Tongue (tissue), 2 donors: ENCODE measurements around the gene CABLES2. TPM values are rescaled to one million over a fixed set of nuclear protein-coding genes. Genes with fewer than 3 reads are reported as not detected.
"Not testable (repeated sequence)": the region's sequence is repeated elsewhere in the genome, so short reads cannot be mapped to it uniquely, and the experiment has no call there.

Source experiments
- DNase-seq: peaks from one replicate; pipeline ENCODE4 v3.0.0-alpha.2; 2015
- total RNA-seq: library from RNA; depleted of rRNA; stranded (reverse); fragments of >200 nt; gene quantifications from one replicate; pipeline ENCODE4 v1.2.3, GENCODE V29; 2014

The CABLES2 gene
- total RNA-seq, 1 donor from 2014 or later: 2.1 TPM

DNA sequence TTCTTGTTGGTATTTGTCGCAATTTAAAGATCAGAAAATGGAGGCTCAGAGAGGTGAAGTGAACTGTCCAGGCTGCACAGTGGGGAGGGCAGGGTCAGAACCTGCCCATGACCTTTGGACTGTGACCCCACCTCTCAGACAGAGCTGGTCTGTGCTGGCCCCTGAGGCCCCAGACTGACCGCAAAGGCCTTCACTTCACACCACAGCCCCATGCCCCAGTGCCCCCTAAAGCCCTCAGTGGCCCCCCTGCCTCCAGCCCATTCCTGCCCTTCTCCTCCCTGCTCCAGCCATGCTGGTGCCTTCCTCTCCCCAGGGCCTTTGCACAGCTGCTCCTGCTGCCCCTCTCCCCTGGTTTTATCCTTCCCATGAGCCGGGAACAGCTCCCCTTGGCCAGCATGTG lies 29.6 kb upstream of the CABLES2 start:
- no peak for DNase-seq

DNA sequence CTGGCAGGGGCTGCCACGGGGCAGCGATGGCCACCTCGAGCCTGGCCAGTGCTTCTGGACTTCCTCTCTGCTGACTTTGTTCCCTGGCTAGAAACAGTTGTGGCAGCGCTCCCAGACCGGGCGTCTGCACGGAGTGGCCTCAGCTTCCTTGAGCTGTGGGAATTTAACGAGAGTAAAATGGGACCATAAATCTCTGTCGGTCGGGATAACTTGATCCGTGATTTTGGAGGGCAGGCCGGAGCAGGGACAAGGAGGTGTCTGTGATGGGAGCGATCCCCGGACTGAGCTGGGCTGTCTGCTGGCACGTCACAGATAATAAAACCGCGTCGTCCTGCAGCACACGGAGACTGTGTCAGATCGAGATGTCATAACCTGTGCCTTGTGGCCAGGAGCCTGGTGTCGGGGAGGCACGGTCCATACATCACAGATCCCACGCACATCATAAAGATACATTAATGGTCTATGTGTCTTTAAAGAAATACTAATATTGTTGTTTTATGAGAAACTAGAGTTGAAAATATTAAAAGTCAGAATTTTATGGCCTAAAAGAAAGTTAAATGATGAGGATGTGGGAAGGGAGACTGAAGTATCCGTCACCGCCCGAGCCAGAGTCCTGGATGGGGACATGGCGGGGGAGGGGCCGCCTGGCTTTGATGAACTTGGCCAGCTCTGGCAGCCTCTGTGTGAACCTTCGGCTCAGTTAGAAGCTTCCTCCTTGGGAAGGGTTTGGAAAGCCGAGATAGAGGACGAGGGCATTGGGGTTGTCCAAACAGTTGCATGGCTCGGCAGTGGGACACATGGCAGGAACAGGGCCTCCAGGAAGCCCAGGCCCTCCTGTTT lies 26.8 kb upstream of the CABLES2 start:
- DNase-seq: no peak

DNA sequence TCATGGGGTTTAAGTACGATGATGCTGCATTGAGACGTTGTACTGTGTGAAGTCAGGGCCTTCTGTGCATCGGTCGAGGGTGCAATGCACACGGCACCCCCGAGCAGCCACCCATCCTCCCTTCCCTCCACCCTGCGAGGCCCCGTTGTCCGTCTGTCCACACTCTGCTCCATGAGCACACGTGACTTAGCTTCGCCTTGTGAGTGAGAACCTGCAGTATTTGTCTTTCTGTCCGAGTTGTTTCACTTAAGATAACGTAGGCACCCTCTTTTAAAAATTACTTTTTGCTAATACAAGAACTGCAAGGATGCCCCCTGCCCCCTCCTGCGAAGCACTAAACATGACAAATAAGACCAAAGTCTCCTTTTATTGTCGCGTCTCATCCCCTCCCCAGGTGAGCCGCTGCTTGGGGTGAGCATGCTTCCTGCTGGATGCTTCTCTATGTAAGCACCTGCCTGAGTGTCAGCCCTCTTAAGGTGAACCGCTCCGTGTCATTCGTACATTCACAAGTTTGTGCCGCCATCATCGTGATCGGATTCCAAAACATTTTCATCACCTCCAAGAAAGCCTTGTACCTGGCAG lies 23.9 kb upstream of the CABLES2 start:
- no peak for DNase-seq

DNA sequence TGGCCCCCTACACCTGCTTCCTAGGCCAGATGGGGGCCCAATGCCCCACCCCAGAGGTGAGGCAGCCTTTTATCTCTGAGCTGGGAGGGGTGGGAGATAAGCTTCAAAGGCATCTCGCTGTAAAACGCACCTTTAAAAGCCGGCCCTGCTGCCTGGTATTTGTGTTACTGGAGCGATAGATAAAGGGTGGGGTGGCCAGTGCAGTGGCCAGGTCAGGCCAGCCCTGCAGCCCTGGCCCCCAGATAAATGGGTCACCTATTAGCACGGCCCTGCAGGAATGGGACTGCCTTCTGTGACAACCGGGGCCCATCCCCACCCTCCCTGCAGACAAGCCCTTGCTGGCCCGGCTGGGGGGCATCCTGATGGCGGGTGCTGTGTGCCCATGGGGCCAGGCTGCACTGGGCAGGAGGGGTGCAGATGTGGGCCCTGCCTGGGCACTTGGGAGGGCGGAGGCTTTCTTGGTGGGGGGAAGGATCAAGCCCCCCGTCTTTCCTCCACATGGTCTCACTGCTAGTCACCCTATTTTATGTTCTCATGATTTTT lies 23.3 kb upstream of the CABLES2 start:
- DNase-seq: no peak

DNA sequence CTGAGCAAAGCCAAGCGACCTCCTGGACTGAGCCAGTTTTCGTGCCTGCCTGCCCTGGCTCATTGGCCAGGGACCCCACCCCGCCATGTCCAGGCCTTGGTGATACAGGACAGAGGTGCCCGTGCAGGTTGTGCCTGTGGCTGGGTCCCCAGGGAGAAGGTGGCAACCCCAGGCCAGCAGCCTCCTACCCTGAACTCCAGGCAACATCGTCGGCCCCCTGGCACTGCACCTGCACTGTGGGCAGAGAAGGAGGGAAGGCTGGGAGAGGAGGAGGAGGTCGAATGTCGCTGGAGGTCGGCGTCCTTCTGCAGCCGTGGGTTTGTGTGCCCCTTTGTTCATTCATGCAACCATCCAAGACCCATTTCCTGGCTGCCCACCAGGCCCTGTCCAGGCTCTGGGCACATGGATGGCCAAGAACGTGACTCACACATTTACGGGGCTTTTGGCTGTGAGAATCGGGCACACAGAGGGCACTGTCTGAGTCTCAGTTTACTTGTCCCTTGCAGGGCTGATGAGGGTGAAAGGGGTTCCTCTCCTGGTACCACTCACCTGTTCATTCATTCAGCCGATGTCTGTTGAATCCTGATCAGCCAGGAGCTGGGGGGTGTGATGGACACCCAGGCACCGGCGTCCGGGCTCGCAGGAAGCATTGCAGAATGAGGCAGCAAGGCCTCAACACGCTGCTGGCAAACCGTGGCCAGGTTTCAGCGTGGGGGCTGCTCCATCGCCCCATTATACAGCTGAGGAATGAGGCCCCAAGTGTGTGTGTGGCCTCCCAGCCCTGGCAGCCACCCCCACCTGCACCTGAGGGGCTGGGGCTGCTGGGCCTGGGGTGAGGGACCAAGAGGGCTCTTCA lies 22.6 kb upstream of the CABLES2 start:
- no peak for DNase-seq

DNA sequence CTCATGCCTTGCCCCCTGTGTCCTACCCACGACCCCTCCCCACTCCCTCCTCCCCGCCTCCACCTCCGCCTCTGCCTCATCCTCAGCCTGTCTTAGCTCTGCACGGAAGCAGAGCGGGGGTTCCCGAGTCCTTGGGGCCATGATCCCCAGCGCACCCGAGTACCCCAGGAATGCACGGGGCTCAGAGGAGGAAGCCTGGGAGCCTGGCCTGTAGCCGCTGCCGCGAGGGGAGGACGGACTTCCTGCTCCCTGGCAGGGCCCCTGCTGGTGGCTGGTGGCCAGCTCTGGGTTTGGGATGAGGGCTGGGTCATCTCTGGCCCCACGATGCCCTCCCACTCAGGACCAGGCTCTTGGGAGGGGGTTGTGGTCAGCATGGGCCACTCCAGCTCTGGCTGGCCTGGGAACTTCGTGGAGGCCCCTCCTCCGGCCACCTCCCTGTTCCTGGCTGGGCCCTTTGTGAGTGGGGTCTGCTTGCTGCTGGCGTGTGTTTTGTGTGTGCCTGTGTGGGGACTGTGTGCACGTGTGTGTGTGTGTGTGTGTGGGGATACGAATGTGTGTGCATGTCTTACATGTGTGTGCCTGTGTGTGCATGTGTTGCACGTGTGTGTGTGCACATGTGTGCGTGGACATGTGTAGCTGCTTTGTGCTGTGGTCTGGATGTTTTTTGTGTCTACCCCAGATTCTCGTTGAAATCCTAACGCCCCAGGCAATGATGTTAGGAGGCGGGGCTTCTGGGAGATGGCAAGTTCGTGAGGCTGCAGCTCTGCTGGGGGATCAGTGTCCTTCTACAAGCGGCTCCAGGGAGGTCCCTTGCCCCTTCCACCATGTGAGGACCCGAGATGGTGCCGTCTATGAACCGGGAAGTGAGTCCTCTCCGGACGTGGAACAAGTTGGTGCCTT lies 21.6 kb upstream of the CABLES2 start:
- DNase-seq: no peak

DNA sequence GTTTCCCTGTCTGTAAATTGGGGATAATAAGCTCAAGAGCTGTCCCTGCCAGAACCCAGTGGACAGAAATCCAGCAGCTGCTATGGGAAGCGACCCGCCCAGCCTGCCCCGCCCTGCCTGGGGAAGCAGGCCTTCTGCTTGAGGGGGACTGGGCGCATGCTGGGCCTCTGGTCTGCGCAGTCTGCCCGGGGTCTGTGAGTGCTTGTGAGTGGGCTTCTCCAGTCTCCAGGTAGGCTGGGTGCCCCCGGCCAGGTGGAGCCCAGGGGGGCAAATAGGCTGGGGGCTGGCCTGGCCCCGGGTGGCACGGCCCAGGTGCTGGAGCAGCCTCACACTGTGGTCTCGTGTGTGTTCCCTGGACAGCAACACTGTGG lies 20.9 kb upstream of the CABLES2 start:
- DNase-seq: no peak

DNA sequence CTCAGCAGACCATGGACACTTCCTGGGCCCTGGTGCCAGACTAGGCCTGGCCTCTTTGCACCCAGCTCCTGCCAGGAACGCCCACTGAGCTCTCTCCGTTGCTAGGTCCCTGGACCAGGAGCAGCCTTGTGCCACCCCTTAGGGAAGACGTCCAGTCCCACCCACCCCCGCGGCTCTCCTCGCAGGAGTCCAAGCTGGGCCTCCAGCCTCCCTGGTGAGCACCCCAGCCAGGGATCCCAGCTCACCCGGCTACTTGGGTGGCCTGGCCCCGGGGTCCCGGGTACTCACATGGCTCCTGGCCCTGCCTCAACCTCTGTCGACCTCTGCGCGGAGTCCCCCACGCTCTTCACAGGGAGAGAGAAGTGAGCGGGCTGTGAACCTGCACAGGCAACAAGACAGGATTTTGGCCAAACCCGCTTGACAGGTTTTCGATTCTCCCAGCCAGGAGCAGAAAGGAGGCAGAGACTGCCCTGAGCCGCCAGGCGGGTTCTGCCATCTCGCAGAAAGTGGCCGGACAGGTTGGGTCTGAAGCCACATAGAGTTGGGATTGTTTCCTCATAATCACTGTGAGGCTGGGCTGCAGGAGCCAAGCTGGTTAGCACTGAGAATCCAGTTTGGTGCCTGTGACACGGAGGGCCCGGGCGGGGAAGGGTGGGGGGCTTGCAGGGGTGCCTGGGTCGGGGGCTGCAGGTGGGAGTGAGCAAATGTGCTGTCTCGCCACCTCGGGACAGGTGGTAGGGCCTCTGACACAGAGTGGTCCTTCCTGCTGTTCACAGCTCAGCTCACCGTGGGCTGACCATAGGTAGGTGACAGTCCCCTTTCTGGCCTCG lies 20.3 kb upstream of the CABLES2 start, which contains the start of gene RBBP8NL:
Gene RBBP8NL (minus strand): TSS at position 368 of the 830 bp plus-strand sequence. CDS start 7,892 bp downstream, outside the sequence.
- DNase-seq: peak; percentile 80

DNA sequence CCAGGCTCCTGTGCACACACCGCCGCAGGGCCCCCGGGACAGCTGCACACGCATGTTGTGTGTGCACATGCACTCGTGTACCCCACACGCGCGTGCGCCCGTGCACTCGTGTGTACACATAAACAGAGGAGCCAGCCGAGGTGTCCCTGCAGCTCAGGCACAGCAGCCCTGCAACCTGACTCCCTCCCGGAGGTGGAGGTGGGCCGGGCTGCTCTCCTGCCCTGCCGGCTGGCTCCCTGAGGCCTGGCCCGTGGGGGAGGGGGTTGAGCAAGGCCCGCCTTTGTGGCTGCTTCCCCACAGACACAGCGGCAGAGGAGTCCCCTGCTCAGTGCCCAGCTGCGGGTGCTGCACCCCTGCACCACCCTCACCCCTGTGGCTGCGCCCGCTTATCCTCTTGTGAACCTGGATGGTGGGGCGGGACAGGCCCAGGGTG lies 19.6 kb upstream of the CABLES2 start:
- DNase-seq: no peak

DNA sequence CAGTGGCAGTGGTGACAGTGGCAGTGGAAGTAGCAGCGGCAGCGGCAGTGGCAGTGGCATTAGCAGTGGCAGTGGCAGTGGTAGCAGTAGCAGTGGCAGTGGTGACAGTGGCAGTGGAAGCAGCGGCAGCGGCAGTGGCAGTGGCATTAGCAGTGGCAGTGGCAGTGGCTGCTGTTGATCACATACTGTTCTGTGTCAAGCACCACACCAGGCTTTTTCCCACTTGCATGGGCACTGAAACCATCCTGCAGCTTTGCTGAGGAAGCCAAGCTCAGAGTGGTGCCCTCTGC lies 18.9 kb upstream of the CABLES2 start:
- DNase-seq: not testable (repeated sequence)

DNA sequence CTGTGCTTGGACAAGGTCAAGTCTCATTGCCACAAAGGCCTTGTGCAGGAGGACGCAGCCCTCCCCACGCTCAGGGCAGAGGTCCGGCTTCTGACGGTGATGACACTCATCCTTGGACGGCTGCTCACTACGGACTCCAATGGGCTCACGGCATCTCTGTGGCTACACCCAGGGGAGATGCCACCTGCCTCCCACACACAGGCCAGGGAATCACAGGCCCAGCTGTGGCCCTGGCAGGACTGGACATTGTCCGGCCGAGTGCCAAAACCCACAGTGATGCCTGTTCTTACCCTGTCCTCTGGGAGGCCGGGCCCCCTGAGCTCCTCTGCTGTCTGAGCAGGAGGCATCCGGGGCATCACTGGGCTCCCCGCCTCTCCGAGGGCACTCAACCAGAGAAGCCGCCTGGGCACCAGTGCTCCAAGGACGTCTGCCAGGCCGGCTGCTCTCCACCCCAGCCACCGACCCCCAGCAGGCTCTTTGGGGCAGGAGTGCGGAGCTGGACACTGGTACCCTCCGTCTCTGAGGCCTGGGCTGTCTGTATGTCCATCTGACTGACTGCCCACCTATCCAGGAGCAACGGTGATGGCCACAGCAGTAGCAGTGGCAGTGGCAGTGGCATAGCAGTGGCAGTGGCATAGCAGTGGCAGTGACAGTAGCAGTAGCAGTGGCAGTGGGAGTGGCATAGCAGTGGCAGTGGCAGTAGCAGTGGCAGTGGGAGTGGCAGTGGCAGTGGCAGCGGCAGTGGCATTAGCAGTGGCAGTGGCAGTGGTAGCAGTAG lies 18.4 kb upstream of the CABLES2 start:
- DNase-seq: no peak

DNA sequence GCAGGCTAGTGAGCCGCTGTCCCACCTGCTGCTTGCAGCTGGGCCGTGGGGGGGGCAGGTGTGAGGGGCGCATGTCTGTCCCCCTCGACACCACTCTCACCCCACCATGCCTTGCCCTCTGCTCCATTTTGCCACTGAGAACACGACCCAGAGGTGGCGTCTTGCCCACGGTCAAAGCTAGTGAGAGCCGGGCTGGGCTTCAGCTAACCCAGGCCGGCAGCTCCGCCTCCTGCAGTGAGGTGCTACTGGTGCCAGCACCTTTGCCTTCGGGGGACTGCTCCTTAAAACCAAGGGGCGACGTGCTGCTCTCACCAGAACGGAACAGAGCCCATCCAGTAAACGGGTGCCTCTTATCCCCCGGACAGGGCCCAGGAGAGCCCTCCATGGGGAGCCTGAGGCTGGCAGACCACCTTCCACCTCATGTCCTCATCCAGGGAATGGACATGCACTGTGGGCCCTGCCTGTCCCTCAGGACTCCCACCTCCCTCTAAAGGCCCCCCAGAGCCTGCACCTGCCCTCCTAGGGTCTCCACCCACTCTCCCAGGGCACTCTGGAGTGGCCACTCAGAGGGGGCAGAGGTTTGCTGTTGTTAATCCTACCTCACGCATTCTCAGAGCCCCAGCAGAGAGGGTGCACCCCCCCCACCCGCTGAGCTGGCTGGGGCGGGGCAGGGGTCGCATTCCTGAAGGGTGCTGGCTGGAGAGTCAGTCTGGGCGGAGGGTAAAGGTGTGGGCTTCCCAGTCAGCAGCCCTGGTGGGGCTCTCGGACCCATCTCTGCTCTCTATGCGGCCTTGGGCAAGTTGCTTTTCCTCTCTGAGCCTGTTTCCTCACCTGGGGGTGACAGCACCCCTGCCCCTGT lies 17.4 kb upstream of the CABLES2 start:
- DNase-seq: no peak

DNA sequence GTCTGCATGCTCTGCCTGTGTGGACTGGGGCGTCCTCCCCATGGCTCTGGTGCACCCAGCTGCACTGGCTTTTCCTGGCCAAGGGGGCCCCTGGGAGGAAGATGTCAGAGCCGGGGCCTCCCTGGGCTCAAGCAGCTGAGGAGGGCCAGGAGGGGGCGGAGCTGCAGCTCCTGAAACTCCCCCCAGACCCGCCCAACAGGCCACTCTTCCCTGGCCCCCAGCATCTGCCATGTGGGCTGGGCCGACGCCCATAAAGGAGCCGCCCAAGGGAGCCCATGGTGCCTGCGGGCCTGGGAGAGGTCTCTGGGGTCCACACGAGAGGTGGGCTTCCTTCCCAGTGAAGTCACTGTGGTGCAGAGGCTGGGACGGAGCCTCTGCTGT lies 16.2 kb upstream of the CABLES2 start:
- DNase-seq: no peak

DNA sequence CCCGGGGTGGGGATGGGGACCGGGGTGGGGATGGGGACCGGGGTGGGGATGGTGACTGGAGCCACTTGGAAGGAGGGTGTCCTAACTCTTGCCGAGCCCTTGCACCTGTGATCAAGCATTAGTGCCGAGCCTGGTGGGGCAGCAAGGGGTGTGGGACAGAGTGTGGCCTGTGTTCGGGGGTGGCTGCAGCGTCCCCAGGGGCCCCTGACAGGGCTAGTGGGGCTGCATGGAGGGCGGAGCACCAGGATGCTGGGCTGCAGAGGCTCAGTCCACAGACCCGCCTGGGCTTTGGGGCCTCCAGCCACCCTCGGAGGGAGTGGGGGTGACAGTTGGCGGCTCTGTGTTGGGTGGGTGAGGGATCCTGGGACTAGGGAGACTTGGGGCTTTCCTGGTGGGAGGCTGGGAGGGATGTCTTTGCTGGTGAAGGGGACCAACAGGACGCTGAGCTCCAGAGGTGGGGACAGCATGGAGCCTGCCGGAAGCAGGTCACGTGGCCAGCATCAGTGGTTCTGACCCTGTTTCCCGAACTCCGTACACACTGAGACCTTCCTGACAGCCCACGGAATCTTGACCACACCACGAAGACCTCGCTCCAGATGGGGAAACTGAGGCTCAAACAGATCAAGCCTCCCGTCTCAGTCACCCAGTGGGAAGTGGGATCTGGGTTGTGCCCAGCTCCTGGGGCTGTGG lies 15.7 kb upstream of the CABLES2 start:
- no peak for DNase-seq

DNA sequence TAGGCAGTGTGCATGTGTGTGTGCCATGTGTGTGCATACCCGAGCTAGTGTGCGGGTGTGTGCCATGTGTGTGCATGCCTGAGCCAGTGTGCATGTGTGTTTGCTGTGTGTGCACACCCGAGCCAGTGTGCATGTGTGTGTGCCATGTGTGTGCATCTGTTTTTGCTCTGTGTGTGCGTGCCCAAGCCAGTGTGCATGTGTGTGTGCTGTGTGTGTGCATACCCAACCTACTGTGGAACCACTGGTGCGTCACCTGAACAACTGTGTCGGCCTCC lies 14.6 kb upstream of the CABLES2 start:
- DNase-seq: no peak

DNA sequence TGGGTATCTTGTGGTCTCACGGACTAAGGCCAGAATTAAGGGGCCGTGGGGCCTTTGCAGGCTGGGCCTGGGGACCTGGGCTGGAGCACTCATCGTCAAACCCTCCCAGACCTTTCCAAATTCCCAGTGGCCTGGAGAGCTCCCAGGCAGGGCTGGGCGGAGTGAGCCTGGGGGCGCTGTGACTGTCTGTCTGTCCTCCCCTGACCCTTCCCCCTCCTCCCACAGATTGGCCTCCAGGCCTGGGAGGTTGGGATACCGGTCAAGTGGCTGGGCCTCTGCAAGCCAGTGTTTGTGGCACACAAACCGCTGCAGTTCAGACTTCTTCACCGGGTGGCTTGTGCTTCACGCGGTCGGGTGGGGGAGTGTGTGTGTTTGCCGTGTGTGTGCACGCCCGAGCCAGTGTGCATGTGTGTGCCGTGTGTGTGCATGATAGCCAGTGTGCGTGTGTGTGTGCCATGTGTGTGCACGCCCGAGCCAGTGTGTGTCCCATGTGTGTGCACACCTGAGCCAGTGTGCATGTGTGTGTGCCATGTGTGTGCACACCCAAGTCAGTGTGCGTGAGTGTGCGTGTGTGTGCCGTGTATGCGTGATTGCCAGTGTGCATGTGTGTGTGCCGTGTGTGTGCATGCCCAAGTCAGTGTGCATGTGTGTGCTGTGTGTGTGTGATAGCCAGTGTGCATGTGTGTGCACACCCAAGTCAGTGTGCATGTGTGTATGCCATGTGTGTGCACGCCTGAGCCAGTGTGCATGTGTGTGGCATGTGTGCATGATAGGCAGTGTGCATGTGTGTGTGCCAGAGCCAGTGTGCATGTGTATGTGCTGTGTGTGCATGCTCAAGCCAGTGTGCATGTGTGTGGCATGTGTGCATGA lies 14.0 kb upstream of the CABLES2 start:
- DNase-seq: no peak

DNA sequence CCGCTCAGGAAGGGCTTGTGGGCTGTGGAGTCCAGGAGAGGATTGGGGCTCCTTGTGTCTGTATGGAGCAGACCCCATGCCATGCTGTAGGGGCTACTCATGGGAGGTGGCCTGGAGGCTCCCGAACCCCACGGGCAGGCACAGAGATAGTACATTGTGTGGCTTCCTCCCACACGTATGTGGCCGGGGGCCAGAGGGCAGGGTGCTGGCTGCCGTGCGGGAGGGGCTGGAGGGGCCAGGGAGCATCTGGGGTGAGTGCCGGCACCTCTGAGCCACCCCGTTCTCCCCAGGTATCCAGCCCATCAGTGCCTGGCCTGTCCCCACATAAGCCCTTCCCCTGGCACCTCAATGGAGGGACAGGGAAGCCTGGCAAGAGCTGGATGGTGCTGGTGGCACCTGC lies 12.7 kb upstream of the CABLES2 start:
- no peak for DNase-seq
